ENCODE data around the gene TRMT5. TPM values are rescaled to one million over a fixed set of nuclear protein-coding genes. Genes with fewer than 3 reads are reported as not detected.

Gene TRMT5
- total RNA-seq, 1 donor = 16.0 TPM

GRCh38 chr14:60933920-60934655, 46.8 kb downstream of the TRMT5 start:
- DNase-seq (ENCODE audit: low read depth) = no peak
- H3K4me3 ChIP-seq (ENCODE audit: low read depth, low read length) = no peak overlapping the region
- TF ChIP-seq CTCF (IDR thresholded peaks at IDR 0.05; ENCODE audit: insufficient read depth, low read depth, low read length) = no peak

- no peak for DNase-seq (ENCODE audit: low read depth)
- TF ChIP-seq CTCF (IDR thresholded peaks at IDR 0.05; ENCODE audit: insufficient read depth, low read depth, low read length) = no peak
- H3K4me3 ChIP-seq (ENCODE audit: low read depth, low read length) = no peak overlapping the region
Observed at GRCh38 chr14:60931218-60931617, 49.7 kb downstream of the TRMT5 start.

- no peak for TF ChIP-seq CTCF (IDR thresholded peaks at IDR 0.05; ENCODE audit: insufficient read depth, low read depth, low read length)
- no peak overlapping the region for H3K4me3 ChIP-seq (ENCODE audit: low read depth, low read length)
- DNase-seq (ENCODE audit: low read depth) = no peak
Observed at GRCh38 chr14:60926002-60926401, 54.9 kb downstream of the TRMT5 start.

- DNase-seq (ENCODE audit: low read depth) = no peak
- no peak for TF ChIP-seq CTCF (IDR thresholded peaks at IDR 0.05; ENCODE audit: insufficient read depth, low read depth, low read length)
- no peak overlapping the region for H3K4me3 ChIP-seq (ENCODE audit: low read depth, low read length)
Observed at GRCh38 chr14:60925286-60925685, 55.6 kb downstream of the TRMT5 start.

GRCh38 chr14:60922050-60922449, 58.8 kb downstream of the TRMT5 start:
- no peak for DNase-seq (ENCODE audit: low read depth)
- no peak overlapping the region for H3K4me3 ChIP-seq (ENCODE audit: low read depth, low read length)
- TF ChIP-seq CTCF (IDR thresholded peaks at IDR 0.05; ENCODE audit: insufficient read depth, low read depth, low read length) = no peak

Small RNA genes lying within 50 kb of the gene (small RNA-seq; reads per million reads assigned to genes)
- gene RNU6-398P = not detected

Other genes with a start within 250 kb of the TRMT5 start
- 59.3 and 71.7 TPM in 2 replicates for gene MNAT1, start 246.3 kb downstream of the TRMT5 start, total RNA-seq
- 47.7 and 56.1 TPM in 2 replicates for gene SLC38A6, start 166 bp upstream of the TRMT5 start, total RNA-seq

Measured in fibroblast of villous mesenchyme (primary cell).